GM13977 (cell line): ENCODE data around the gene BHLHE40.

ENCODE experiments used
- DNase-seq: peaks from one replicate; pipeline ENCODE4 v3.0.0; 2012; ENCODE audit warnings: low spot score
- in situ Hi-C: fragments of 300-500 bp; cut with MboI; formaldehyde crosslinking; loops from one replicate; pipeline ENCODE4 v1.12.0; 2022; ENCODE audit warnings: low sequenced_read_pairs, low pct_unique_long_range_greater_than_20kb, mixed read lengths, inconsistent platforms; ENCODE audit not compliant: unreplicated experiment
- TF ChIP-seq, protein P1 (sequence below): IDR thresholded peaks from 2 replicates; pipeline ENCODE4 v1.5.1; 2012; ENCODE audit warnings: mild to moderate bottlenecking, control low read depth; ENCODE audit not compliant: insufficient read depth; ENCODE audit errors: extremely low read depth, missing control alignments

The BHLHE40 gene

DNA sequence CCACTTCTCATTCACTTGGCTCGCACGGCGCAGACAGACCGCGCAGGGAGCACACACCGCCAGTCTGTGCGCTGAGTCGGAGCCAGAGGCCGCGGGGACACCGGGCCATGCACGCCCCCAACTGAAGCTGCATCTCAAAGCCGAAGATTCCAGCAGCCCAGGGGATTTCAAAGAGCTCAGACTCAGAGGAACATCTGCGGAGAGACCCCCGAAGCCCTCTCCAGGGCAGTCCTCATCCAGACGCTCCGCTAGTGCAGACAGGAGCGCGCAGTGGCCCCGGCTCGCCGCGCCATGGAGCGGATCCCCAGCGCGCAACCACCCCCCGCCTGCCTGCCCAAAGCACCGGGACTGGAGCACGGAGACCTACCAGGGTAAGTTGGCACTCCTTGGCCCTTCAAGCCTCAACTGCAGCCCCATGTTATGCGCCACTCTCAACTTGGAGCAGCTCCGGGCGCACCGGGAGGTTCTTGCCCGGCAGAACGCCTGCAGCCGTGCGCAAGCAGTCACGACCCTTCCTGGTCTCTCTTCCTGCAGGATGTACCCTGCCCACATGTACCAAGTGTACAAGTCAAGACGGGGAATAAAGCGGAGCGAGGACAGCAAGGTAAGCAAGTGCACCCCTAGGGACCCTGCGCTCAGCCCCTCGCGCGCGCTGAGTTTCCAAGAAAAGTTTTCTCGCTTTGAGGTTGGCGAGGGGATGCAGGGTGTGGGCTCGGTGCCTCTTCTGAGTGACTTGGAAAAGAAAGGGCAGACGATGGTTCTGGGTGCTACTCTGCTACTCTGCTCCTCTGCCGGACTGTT lies at the start of gene BHLHE40:
BHLHE40 (plus strand) TSS at position 10 of the 801 bp plus-strand sequence; CDS start at position 292, 282 bp downstream.
- TF ChIP-seq, protein P1, sequence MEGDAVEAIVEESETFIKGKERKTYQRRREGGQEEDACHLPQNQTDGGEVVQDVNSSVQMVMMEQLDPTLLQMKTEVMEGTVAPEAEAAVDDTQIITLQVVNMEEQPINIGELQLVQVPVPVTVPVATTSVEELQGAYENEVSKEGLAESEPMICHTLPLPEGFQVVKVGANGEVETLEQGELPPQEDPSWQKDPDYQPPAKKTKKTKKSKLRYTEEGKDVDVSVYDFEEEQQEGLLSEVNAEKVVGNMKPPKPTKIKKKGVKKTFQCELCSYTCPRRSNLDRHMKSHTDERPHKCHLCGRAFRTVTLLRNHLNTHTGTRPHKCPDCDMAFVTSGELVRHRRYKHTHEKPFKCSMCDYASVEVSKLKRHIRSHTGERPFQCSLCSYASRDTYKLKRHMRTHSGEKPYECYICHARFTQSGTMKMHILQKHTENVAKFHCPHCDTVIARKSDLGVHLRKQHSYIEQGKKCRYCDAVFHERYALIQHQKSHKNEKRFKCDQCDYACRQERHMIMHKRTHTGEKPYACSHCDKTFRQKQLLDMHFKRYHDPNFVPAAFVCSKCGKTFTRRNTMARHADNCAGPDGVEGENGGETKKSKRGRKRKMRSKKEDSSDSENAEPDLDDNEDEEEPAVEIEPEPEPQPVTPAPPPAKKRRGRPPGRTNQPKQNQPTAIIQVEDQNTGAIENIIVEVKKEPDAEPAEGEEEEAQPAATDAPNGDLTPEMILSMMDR = no peak
- in situ Hi-C loops = loop anchor here (10.0 kb wide), 1 partner anchor 265 kb away; no protein-coding TSS in a partner anchor
- no peak for DNase-seq

GRCh38 chr3:4930501-4930900 lies 48.7 kb upstream of the BHLHE40 start:
- TF ChIP-seq, protein P1 = no peak
- no peak for DNase-seq
- in situ Hi-C loops = no loop called here

- TF ChIP-seq, protein P1 = no peak
- in situ Hi-C loops = no loop called here
Observed at GRCh38 chr3:4934050-4934449, 45.2 kb upstream of the BHLHE40 start.

DNA sequence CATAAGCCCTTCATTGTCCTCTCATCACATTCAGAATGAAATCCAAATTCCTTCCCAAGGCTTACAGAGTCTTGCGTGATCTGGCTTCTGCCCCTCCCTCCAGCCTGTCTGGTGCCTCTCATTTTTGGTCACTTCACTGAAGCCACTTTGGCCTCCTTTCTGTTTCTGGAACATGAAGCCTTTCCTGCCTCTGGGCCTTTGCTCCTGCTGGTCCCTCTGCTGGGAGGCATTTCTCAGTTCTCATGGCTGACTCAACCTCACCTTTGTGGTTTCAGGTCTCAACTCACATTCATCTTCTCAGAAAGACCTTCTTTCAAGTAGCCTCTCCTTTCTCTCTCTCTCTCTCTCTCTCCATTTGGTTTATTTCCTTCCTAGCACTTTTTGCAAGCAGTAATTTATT lies 43.9 kb upstream of the BHLHE40 start:
- in situ Hi-C loops = no loop called here
- DNase-seq = no peak
- TF ChIP-seq, protein P1 = no peak

More at GRCh38 chr3:4934050-4934449, 45.2 kb upstream of the BHLHE40 start:
- DNase-seq = no peak

- peak; percentile 34 for DNase-seq
- TF ChIP-seq, protein P1 = no peak
- in situ Hi-C loops = no loop called here
Observed at GRCh38 chr3:4936982-4937614, 42.1 kb upstream of the BHLHE40 start.

GRCh38 chr3:4938281-4938982 lies 40.8 kb upstream of the BHLHE40 start:
- no peak for DNase-seq
- in situ Hi-C loops = no loop called here
- TF ChIP-seq, protein P1 = no peak
